Measurements from ENCODE around the gene ADGRL3. TPM values are rescaled to one million over a fixed set of nuclear protein-coding genes. Genes with fewer than 3 reads are reported as not detected.

Gene ADGRL3
- total and polyA plus RNA-seq, 5 donors from 2014 or later: not detected

DNA sequence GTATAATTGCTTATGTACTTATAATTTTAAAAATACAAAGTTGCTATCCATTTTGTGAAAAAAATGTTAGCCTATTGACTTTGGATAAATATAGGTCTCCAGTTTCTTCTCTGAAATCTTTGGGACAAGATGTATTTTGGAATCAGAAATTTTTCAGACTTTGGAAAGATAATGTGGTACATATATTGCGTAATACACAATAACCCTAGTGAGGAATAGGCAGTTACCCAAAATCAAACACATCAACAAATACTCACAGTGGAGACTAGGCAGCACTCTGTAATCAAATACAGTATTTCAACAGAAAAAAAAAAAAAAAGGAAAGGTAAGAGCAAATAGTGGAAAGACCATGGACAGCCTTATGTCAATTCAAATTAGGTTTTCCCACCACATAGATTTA is 796.8 kb downstream of the ADGRL3 start:
- DNase-seq (no peak), ATAC-seq (ENCODE audit: low read depth in 2 of 2) (no peak)
- no peaks in the 10 kb centered on the region for H3K27me3 ChIP-seq (ENCODE audit: control insufficient read depth, insufficient read depth, low read length)
- Mint-ChIP-seq H3K36me3 (no peaks in the 10 kb centered on the region), H3K27me3 (no peaks in the 10 kb centered on the region), H3K27ac (no peak overlapping the region), H3K4me3 (no peak overlapping the region), H3K9me3 (peaks cover 2 to 37% (median 4%) of the 10 kb centered on the region in 7 donors), H3K4me1 (no peaks in the 10 kb centered on the region)
- no peak overlapping the region for H3K4me3 ChIP-seq (ENCODE audit: low read depth, low read length)
- no peaks in the 10 kb centered on the region for H3K4me1 ChIP-seq (ENCODE audit: control insufficient read depth, insufficient read depth, low read length, poor library complexity, severe bottlenecking)
- no peak overlapping the region for H3K27ac ChIP-seq (ENCODE audit: insufficient read depth, low read length, poor library complexity, severe bottlenecking)
- H3K36me3 ChIP-seq (ENCODE audit: control insufficient read depth, insufficient read depth, low read length): no peaks in the 10 kb centered on the region
- no peaks in the 10 kb centered on the region for H3K9me3 ChIP-seq (ENCODE audit: control insufficient read depth in 2 of 2, low read length in 2 of 2)

DNA sequence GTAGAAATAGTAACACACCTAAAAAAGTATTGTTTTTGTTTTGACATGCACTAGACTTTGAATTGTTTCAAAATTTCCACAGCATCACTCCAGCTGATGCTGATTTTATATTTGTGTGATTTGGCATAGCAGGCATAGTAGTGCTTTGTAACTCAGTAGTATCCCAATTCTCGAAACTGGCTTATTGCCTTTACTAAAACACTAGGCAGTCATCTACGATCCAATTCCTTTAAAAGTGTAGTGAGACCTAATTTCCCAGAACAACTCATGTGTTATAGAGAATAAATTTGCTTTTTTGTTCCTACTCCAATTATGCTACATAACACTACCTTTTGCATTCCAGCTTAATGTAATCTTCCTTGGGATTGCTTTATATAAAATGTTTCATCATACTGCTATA is 797.7 kb downstream of the ADGRL3 start:
- no peak overlapping the region for H3K27ac Mint-ChIP-seq
- no peaks in the 10 kb centered on the region for H3K9me3 ChIP-seq (ENCODE audit: control insufficient read depth in 2 of 2, low read length in 2 of 2)
- peaks cover 2 to 34% (median 7%) of the 10 kb centered on the region in 7 donors for H3K9me3 Mint-ChIP-seq
- H3K27ac ChIP-seq (ENCODE audit: insufficient read depth, low read length, poor library complexity, severe bottlenecking): no peak overlapping the region
- DNase-seq: no peak
- H3K27me3 ChIP-seq (ENCODE audit: control insufficient read depth, insufficient read depth, low read length): no peaks in the 10 kb centered on the region
- H3K4me1 ChIP-seq (ENCODE audit: control insufficient read depth, insufficient read depth, low read length, poor library complexity, severe bottlenecking): no peaks in the 10 kb centered on the region
- ATAC-seq (ENCODE audit: low read depth in 2 of 2): no peak
- H3K4me3 ChIP-seq (ENCODE audit: low read depth, low read length): no peak overlapping the region
- H3K36me3 Mint-ChIP-seq: no peaks in the 10 kb centered on the region
- no peaks in the 10 kb centered on the region for H3K27me3 Mint-ChIP-seq
- H3K36me3 ChIP-seq (ENCODE audit: control insufficient read depth, insufficient read depth, low read length): no peaks in the 10 kb centered on the region
- no peaks in the 10 kb centered on the region for H3K4me1 Mint-ChIP-seq
- H3K4me3 Mint-ChIP-seq: no peak overlapping the region

DNA sequence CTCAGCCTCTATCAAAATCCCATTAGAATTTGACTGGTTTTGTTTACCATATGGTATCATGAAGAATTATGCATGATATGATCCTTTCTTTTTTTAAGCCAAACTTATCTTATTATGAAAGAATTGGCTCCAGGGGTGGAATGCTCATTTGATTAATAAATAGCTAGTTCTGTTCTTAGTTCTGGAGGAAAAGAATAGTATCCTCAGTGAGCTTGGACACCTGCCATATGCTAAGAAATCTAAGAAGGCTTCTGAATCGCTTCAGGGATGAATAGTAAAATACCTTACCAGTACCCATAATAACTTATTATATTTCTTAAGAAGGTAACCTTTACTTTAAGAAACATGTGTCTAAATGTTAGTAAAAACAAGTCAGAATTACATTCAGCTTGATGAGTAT is 803.6 kb downstream of the ADGRL3 start:
- Histone ChIP-seq H3K9me3 (ENCODE audit: control insufficient read depth in 2 of 2, low read length in 2 of 2) (peaks cover 0 to 3% of the 10 kb centered on the region in 2 experiments), H3K27me3 (ENCODE audit: control insufficient read depth, insufficient read depth, low read length) (no peaks in the 10 kb centered on the region), H3K4me1 (ENCODE audit: control insufficient read depth, insufficient read depth, low read length, poor library complexity, severe bottlenecking) (no peaks in the 10 kb centered on the region), H3K4me3 (ENCODE audit: low read depth, low read length) (no peak overlapping the region), H3K36me3 (ENCODE audit: control insufficient read depth, insufficient read depth, low read length) (no peaks in the 10 kb centered on the region), H3K27ac (ENCODE audit: insufficient read depth, low read length, poor library complexity, severe bottlenecking) (no peak overlapping the region)
- ATAC-seq (ENCODE audit: low read depth in 2 of 2) (no peak), DNase-seq (no peak)
- Mint-ChIP-seq H3K9me3 (peaks cover 1 to 20% (median 11%) of the 10 kb centered on the region in 7 donors), H3K4me1 (no peaks in the 10 kb centered on the region), H3K4me3 (no peak overlapping the region), H3K27ac (no peak overlapping the region), H3K27me3 (no peaks in the 10 kb centered on the region), H3K36me3 (no peaks in the 10 kb centered on the region)

DNA sequence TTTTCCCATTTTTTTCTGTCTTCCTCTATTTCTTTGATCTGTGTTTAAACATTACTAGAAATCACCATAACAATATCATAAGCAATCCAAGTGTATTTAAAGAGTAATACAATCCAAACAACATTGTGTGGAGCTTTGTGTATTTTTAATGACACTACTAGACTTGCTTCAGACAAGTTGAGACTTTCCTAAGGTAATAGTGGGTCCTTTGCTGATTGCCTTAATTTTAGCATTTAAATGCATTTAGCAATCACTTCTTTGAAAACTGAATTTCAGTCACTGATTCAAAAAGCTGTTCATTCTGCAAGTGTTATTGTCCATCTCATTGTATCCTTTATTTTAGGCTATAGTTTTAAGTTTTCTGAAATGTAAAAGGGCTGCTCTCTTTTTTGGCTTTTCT is 804.8 kb downstream of the ADGRL3 start:
- H3K36me3 Mint-ChIP-seq: no peaks in the 10 kb centered on the region
- no peaks in the 10 kb centered on the region for H3K4me1 Mint-ChIP-seq

DNA sequence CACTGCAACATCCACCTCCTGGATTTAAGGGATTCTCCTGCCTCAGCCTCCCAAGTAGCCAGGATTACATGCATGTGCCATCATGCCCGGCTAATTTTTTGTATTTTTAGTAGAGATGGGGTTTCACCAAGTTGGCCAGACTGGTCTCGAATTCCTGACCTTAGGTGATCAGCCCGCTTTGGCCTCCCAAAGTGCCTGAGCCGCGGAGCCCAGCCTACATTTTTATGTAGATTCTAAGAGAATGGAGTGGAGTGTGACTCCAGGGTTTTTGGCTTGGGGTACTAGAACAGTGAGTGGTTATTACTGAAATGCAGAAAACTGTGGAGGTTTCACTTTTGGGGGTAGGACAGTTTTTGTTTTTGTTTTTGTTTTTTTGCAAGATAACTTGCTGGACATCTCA is 806.0 kb downstream of the ADGRL3 start:
- no peak for DNase-seq
- ATAC-seq (ENCODE audit: low read depth in 2 of 2): no peak
- Histone ChIP-seq H3K4me1 (ENCODE audit: control insufficient read depth, insufficient read depth, low read length, poor library complexity, severe bottlenecking) (no peaks in the 10 kb centered on the region), H3K36me3 (ENCODE audit: control insufficient read depth, insufficient read depth, low read length) (no peaks in the 10 kb centered on the region), H3K9me3 (ENCODE audit: control insufficient read depth in 2 of 2, low read length in 2 of 2) (peaks cover 0 to 3% of the 10 kb centered on the region in 2 experiments), H3K4me3 (ENCODE audit: low read depth, low read length) (no peak overlapping the region), H3K27me3 (ENCODE audit: control insufficient read depth, insufficient read depth, low read length) (no peaks in the 10 kb centered on the region), H3K27ac (ENCODE audit: insufficient read depth, low read length, poor library complexity, severe bottlenecking) (no peak overlapping the region)
- Mint-ChIP-seq H3K36me3 (no peaks in the 10 kb centered on the region), H3K27me3 (no peaks in the 10 kb centered on the region), H3K27ac (no peak overlapping the region), H3K4me1 (no peaks in the 10 kb centered on the region), H3K9me3 (peaks cover 1 to 22% (median 12%) of the 10 kb centered on the region in 7 donors), H3K4me3 (no peak overlapping the region)

More for the DNA sequence above, 804.8 kb downstream of the ADGRL3 start:
- Histone ChIP-seq H3K9me3 (ENCODE audit: control insufficient read depth in 2 of 2, low read length in 2 of 2) (peaks cover 0 to 3% of the 10 kb centered on the region in 2 experiments), H3K27me3 (ENCODE audit: control insufficient read depth, insufficient read depth, low read length) (no peaks in the 10 kb centered on the region), H3K36me3 (ENCODE audit: control insufficient read depth, insufficient read depth, low read length) (no peaks in the 10 kb centered on the region), H3K4me3 (ENCODE audit: low read depth, low read length) (no peak overlapping the region), H3K4me1 (ENCODE audit: control insufficient read depth, insufficient read depth, low read length, poor library complexity, severe bottlenecking) (no peaks in the 10 kb centered on the region), H3K27ac (ENCODE audit: insufficient read depth, low read length, poor library complexity, severe bottlenecking) (no peak overlapping the region)
- Mint-ChIP-seq H3K4me3 (no peak overlapping the region), H3K27me3 (no peaks in the 10 kb centered on the region), H3K9me3 (peaks cover 1 to 20% (median 10%) of the 10 kb centered on the region in 7 donors), H3K27ac (no peak overlapping the region)
- ATAC-seq (ENCODE audit: low read depth in 2 of 2) (no peak), DNase-seq (no peak)

DNA sequence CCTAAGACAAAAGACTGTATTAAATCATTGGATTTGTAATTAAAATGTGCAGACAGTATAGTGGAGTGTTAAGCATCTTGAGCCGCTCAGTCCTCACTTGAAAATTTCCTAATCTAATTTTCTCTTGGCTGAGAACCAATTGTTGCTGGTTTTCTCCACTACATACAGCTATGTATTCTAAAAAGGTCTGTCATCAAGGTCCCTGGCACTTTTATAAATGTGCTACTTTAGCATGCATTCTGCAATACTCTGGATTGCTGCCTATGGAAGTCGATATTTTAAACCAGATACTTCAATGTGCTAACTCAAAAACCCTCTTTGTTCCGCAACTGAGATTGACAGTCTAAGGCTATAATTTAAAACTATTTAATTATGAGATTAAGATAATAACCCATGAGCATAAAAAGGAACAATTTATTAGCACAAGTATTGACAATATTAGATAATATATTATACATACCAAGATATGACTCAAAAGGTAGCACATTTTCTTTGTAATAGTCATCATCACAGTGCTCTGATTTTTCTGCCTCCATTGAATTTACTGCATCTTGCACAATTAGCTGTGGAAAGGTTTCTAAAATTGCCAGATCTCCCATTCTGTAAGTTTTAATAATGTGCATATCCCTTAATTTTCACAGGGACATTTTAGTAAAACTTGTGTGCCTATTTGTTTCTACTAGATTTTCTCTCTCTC is 815.1 kb downstream of the ADGRL3 start:
- no peaks in the 10 kb centered on the region for H3K27me3 Mint-ChIP-seq
- H3K4me1 ChIP-seq (ENCODE audit: control insufficient read depth, insufficient read depth, low read length, poor library complexity, severe bottlenecking): no peaks in the 10 kb centered on the region
- peaks cover 2 to 10% of the 10 kb centered on the region in 2 experiments for H3K9me3 ChIP-seq (ENCODE audit: control insufficient read depth in 2 of 2, low read length in 2 of 2)
- H3K9me3 Mint-ChIP-seq: peaks cover 0 to 25% (median 5%) of the 10 kb centered on the region in 7 donors
- DNase-seq: no peak
- H3K27me3 ChIP-seq (ENCODE audit: control insufficient read depth, insufficient read depth, low read length): no peaks in the 10 kb centered on the region
- no peaks in the 10 kb centered on the region for H3K36me3 ChIP-seq (ENCODE audit: control insufficient read depth, insufficient read depth, low read length)
- no peaks in the 10 kb centered on the region for H3K4me1 Mint-ChIP-seq
- no peak overlapping the region for H3K4me3 ChIP-seq (ENCODE audit: low read depth, low read length)
- H3K27ac Mint-ChIP-seq: no peak overlapping the region
- no peaks in the 10 kb centered on the region for H3K36me3 Mint-ChIP-seq
- H3K27ac ChIP-seq (ENCODE audit: insufficient read depth, low read length, poor library complexity, severe bottlenecking): no peak overlapping the region
- no peak for ATAC-seq (ENCODE audit: low read depth in 2 of 2)
- no peak overlapping the region for H3K4me3 Mint-ChIP-seq

DNA sequence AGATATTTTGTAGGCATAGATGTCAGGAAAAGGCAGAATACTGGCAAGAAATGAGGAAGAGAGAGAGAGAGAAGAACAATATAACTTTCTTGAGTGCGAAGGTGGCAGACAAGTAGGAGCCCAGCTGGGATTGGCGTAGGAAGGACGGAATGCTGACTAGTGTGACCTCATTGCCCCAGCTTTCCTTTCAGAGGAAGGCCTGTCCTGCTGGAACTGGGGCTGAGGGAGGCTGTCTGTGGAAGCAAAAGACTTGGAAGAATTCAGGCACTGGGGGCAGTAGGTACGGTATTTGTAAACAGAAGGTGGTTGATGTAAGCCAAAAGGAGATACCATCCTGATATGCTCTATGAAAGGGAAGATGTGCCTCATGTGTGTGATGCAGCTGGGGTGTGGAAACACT is 818.4 kb downstream of the ADGRL3 start:
- H3K4me1 ChIP-seq (ENCODE audit: control insufficient read depth, insufficient read depth, low read length, poor library complexity, severe bottlenecking): no peaks in the 10 kb centered on the region
- H3K27ac Mint-ChIP-seq: no peak overlapping the region
- DNase-seq (no peak), ATAC-seq (ENCODE audit: low read depth in 2 of 2) (no peak)
- H3K9me3 ChIP-seq (ENCODE audit: control insufficient read depth in 2 of 2, low read length in 2 of 2): peaks cover 2 to 10% of the 10 kb centered on the region in 2 experiments
- H3K36me3 Mint-ChIP-seq: no peaks in the 10 kb centered on the region
- no peaks in the 10 kb centered on the region for H3K27me3 Mint-ChIP-seq
- no peak overlapping the region for H3K27ac ChIP-seq (ENCODE audit: insufficient read depth, low read length, poor library complexity, severe bottlenecking)
- H3K36me3 ChIP-seq (ENCODE audit: control insufficient read depth, insufficient read depth, low read length): no peaks in the 10 kb centered on the region
- peak overlapping the region in 1 of 4 donors; percentile 5 for H3K4me3 Mint-ChIP-seq
- H3K4me3 ChIP-seq (ENCODE audit: low read depth, low read length): no peak overlapping the region
- no peaks in the 10 kb centered on the region for H3K4me1 Mint-ChIP-seq
- H3K9me3 Mint-ChIP-seq: peaks cover 0 to 30% (median 4%) of the 10 kb centered on the region in 7 donors
- H3K27me3 ChIP-seq (ENCODE audit: control insufficient read depth, insufficient read depth, low read length): no peaks in the 10 kb centered on the region

DNA sequence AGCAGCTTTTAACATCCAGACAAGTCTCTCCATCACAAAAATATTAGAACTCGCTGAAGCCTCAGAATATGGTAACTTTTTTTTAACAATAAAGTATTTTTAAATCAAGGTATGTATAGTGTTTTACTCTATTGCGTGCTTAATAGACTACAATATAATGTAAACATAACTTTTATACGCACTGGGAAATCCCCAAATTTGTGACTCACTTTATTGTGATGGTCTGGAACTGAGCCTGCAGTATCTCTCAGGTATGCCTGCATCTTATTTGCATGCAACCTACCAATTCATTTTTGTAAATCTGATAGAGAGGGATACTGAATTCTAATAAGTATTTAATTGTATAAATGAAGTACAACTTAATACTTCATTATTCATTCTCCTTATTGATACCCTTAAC is 823.5 kb downstream of the ADGRL3 start:
- no peak overlapping the region for H3K4me3 ChIP-seq (ENCODE audit: low read depth, low read length)
- Mint-ChIP-seq H3K27ac (no peak overlapping the region), H3K36me3 (no peaks in the 10 kb centered on the region)

More for the DNA sequence above, 823.5 kb downstream of the ADGRL3 start:
- Histone ChIP-seq H3K36me3 (ENCODE audit: control insufficient read depth, insufficient read depth, low read length) (no peaks in the 10 kb centered on the region), H3K27me3 (ENCODE audit: control insufficient read depth, insufficient read depth, low read length) (no peaks in the 10 kb centered on the region), H3K27ac (ENCODE audit: insufficient read depth, low read length, poor library complexity, severe bottlenecking) (no peak overlapping the region), H3K4me1 (ENCODE audit: control insufficient read depth, insufficient read depth, low read length, poor library complexity, severe bottlenecking) (no peaks in the 10 kb centered on the region), H3K9me3 (ENCODE audit: control insufficient read depth in 2 of 2, low read length in 2 of 2) (peaks cover 2 to 4% of the 10 kb centered on the region in 2 experiments)
- H3K4me3 Mint-ChIP-seq: no peak overlapping the region
- ATAC-seq (ENCODE audit: low read depth in 2 of 2): no peak
- no peak for DNase-seq
- H3K4me1 Mint-ChIP-seq: no peaks in the 10 kb centered on the region
- H3K27me3 Mint-ChIP-seq: no peaks in the 10 kb centered on the region
- H3K9me3 Mint-ChIP-seq: peaks cover 0 to 29% (median 4%) of the 10 kb centered on the region in 7 donors
